DND-41 (cell line): ENCODE results near the gene C4BPA.

ENCODE experiments used
- EZH2 ChIP-seq: IDR thresholded peaks from 3 replicates; pipeline ENCODE4 v1.6.1; 2012; ENCODE audit warnings: borderline replicate concordance, low read depth, mild to moderate bottlenecking, moderate library complexity, low read length, inconsistent platforms; ENCODE audit not compliant: severe bottlenecking
- TF ChIP-seq, protein P1 (sequence below): IDR thresholded peaks from 2 replicates; pipeline ENCODE4 v1.5.1; 2012; ENCODE audit warnings: borderline replicate concordance, low read length, moderate library complexity, mild to moderate bottlenecking; ENCODE audit not compliant: poor library complexity, severe bottlenecking; ENCODE audit errors: extremely low read depth

DNA sequence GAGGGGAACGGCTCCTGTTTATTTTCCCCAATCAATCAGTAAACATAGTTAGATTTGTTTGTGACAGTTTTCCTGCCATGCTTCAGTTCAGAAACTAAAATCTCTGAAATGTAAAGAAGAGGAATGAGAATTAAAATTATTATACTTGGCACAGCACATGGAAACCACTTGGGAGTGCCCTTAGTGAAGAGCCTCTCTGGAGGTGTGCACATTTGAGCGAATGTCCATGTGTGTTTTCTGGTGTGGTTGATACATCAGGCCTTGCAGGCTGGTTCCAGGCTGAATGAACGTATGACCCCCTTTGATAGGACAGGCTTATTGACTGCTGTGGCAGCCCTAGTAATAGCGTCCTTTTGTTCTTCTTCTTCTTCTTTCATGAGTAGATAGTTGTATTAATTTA lies 27.1 kb downstream of the C4BPA start:
- TF ChIP-seq, protein P1, sequence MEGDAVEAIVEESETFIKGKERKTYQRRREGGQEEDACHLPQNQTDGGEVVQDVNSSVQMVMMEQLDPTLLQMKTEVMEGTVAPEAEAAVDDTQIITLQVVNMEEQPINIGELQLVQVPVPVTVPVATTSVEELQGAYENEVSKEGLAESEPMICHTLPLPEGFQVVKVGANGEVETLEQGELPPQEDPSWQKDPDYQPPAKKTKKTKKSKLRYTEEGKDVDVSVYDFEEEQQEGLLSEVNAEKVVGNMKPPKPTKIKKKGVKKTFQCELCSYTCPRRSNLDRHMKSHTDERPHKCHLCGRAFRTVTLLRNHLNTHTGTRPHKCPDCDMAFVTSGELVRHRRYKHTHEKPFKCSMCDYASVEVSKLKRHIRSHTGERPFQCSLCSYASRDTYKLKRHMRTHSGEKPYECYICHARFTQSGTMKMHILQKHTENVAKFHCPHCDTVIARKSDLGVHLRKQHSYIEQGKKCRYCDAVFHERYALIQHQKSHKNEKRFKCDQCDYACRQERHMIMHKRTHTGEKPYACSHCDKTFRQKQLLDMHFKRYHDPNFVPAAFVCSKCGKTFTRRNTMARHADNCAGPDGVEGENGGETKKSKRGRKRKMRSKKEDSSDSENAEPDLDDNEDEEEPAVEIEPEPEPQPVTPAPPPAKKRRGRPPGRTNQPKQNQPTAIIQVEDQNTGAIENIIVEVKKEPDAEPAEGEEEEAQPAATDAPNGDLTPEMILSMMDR, result no peak
- no peak for TF ChIP-seq EZH2
